ENCODE results near the gene CSF2.
"Not testable (repeated sequence)": the region's sequence is repeated elsewhere in the genome, so short reads cannot be mapped to it uniquely, and the experiment has no call there.

Gene CSF2

DNA sequence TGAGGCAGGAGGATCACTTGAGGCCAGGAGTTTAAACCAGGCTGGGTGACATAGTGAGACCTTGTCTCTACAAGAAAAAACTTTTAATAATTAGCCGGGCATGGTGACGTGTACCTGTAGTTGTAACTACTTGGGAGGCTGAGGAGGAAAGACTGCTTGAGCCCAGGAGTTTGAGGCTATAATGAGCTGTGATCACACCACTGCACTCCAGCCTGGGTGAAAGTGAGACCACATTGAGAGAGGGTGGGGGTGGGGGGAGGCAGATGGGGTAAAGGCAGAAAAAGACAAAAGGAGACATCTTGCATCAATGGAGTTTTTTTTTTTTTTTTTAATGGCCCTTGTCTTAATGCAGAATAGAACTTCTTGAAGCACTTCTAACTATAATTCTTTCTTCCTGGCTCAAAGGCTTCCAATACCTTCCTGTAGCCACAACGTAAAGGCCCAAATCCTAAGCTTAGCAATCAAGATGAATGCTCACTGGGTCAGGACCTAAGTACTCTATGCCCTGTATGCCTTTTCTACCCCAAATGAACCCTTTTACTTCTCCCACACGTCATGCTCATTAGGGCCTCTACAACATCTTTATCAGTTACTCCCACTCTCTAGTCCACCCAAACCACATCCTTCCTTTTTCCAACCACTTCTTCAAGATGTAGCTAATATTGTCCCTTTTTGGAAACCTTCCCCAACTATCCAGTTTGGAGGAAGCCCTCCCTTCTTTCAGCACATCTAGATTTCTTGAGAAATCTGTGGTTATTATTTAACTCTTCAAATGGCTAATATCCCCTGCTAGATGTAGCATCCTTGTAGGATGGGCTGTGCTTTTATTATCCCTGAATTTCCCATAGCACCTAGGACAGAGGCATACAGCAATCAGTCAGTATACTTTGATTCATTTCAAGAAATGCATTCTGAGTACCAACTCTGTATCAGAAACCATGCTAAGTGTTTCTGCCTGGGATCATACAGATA is 40.8 kb downstream of the CSF2 start:
- DNase-seq: no peak

DNA sequence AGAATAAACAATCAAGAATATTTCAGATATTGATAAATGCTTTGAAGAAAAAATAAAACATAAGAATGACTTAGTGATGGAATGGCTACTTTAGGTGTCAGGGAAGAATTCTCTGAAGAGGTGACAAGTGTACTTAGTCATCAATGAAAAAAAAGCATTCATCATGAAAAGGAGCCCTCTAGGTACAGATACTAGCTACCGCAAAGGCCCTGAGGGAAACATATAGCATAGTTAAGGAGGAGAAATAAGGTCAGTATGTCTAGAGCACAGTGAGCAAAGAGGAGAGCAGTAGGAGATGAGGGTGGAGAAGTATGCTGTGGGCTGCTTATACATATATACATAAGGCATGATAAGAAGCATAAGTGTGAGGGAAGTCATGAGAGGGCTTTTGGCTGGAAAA is 41.8 kb downstream of the CSF2 start:
- DNase-seq: no peak

DNA sequence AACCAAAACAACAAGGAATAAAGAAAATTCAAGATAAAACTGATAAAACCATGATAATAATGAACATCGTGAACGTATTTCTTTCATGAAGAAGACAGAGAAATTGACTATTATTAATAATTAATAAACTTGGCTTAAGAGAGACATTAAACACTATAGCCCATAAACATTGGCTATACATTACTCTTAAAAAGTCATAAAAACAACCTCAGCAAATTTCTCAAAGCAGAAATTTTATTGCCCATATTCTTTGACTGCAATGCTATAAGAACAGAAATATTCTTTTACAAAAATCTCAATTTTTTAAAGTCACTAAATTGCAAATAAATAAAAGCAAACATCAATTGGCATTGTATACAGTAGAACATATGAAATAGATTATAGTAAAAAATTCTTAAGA is 42.5 kb downstream of the CSF2 start:
- DNase-seq: no peak

DNA sequence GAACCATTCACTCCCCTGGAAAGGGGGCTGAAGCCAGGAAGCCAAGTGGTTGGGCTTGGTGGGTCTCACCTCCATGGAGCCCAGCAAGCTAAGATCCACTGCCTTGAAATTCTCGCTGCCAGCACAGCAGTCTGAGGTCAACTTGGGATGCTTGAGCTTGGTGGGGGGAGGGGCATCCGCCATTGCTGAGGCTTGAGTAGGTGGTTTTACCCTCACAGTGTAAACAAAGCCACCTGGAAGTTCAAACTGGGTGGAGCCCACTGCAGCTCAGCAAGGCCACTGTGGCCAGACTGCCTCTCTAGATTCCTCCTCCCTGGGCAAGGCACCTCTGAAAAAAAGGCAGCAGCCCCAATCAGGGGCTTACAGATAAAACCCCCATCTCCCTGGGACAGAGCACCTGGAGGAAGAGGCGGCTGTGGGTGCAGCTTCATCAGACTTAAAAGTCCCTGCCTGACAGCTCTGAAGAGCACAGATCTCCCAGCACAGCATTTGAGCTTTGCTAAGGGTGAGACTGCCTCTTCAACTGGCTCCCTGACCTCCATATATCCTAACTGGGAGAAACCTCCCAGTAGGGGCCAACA is 43.4 kb downstream of the CSF2 start:
- DNase-seq: not testable (repeated sequence)

- DNase-seq: not testable (repeated sequence)
These were observed 47.1 kb downstream of the CSF2 start for GRCh38 chr5:132120717-132121116.

GRCh38 chr5:132122971-132123370 is 49.4 kb downstream of the CSF2 start:
- DNase-seq: not testable (repeated sequence)

- DNase-seq: not testable (repeated sequence)
These were observed 50.0 kb downstream of the CSF2 start for GRCh38 chr5:132123578-132123977.
